Measurements from ENCODE around the gene MAD1L1.

DNA sequence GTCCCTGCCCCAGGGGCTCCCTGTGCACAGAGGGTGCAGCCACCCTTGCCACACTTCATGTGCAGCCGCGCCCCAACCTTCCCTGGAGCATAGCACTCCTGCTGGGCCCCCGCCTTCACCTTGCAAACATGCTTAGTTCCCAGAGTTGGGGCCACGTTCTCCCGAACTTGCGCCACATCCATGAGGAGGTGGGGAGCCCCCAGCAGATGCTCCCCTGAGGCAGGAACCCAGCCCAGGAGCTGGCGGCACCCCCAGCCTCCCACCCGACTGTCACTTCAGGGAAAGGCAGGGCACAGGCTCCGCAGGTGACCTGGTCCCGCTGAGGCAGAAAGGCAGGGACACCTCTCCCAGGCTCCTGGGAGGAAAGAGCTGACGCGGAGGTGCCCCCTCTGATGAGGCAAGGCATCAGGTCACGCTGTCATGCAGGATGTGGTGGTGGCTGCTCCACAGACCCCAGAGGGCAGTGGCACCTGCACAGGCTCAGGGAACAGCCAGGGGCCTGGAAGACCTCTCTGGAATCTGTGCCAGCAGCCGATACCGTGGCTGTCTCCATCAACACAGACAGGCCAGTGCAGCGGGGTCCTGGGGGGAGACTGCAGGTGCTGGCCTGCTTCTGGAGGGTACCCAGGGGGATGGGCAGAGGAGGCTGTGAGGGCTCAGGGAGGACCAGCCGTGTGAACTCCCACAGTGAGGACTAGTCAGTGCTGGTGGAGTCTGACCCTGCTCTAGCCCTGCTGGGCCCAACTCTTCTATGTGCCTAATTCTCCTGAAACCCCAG lies 221.3 kb downstream of the MAD1L1 start:
- no peak for TF ChIP-seq CTCF (IDR thresholded peaks at IDR 0.05; ENCODE audit: control extremely low read depth in 1 of 3, insufficient read depth in 1 of 3, low read depth in 1 of 3, low read length in 3 of 3)
- no peak for TF ChIP-seq PHF8 (conservative IDR thresholded peaks at IDR 0.05; ENCODE audit: low read depth, low read length)
- TF ChIP-seq ATF3 (IDR thresholded peaks at IDR 0.05; ENCODE audit: insufficient read depth, low read depth, low read length), result no peak
- TF ChIP-seq EGR1 (IDR thresholded peaks at IDR 0.05; ENCODE audit: borderline replicate concordance, low read depth, low read length), result no peak
- TF ChIP-seq POLR2AphosphoS5 (IDR thresholded peaks at IDR 0.05; ENCODE audit: low read depth, low read length), result no peak
- TF ChIP-seq RAD21 (IDR thresholded peaks at IDR 0.05 in 1 of 2, conservative IDR thresholded peaks at IDR 0.05 in 1 of 2; ENCODE audit: low read depth in 2 of 2, low read length in 2 of 2), result no peak
- TF ChIP-seq POLR2A (IDR thresholded peaks at IDR 0.05; ENCODE audit: control extremely low read depth in 1 of 2, low read depth in 2 of 2, low read length in 2 of 2), result no peak
- no peak for TF ChIP-seq MAX (IDR thresholded peaks at IDR 0.05)
- no peak for TF ChIP-seq SP1 (IDR thresholded peaks at IDR 0.05; ENCODE audit: low read depth, low read length)
- TF ChIP-seq, protein P1, sequence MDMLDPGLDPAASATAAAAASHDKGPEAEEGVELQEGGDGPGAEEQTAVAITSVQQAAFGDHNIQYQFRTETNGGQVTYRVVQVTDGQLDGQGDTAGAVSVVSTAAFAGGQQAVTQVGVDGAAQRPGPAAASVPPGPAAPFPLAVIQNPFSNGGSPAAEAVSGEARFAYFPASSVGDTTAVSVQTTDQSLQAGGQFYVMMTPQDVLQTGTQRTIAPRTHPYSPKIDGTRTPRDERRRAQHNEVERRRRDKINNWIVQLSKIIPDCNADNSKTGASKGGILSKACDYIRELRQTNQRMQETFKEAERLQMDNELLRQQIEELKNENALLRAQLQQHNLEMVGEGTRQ (IDR thresholded peaks at IDR 0.05; ENCODE audit: low read length), result no peak
